Measurements from ENCODE around the gene TYK2.

TYK2 gene

DNA sequence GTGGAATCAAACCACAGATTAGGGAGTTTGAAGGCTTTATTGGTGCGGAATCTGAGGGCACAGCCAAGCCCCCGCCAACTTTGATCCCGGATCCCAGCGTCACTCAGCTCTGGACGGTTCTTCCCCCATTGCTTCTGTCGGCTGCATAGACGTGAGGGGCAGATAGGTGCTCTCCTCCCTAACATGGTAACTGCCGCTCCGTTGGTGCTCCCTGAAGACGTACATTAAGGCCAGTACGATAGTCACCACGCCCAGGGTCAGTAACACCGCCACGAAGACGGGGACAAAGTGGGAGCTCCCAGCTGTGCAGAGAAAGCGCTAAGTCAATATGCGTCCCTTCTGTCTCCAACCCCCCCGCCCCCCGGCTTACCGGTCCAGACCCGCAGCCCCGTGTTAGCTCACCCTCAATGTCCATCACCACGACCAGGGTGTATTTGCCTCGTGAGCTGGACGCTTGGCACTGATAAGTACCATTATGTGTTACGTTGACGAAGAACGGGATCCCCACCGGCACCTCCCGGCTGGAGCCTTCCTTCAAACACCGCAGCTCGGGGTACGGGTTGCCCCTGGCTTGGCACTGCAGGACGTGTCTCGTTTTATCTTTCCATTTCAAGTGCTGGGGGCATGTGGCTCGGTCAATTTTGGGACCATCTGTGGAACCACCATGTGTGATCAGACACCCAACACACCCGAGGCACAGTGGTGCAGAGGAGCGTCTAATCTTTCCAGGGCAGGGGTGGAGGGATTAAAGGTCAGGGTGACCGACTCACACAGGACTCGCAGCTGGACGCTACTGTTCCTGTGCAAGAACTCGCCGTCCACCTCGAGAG lies 46.4 kb downstream of the TYK2 start:
- no peak for DNase-seq (ENCODE audit: low read depth)

DNA sequence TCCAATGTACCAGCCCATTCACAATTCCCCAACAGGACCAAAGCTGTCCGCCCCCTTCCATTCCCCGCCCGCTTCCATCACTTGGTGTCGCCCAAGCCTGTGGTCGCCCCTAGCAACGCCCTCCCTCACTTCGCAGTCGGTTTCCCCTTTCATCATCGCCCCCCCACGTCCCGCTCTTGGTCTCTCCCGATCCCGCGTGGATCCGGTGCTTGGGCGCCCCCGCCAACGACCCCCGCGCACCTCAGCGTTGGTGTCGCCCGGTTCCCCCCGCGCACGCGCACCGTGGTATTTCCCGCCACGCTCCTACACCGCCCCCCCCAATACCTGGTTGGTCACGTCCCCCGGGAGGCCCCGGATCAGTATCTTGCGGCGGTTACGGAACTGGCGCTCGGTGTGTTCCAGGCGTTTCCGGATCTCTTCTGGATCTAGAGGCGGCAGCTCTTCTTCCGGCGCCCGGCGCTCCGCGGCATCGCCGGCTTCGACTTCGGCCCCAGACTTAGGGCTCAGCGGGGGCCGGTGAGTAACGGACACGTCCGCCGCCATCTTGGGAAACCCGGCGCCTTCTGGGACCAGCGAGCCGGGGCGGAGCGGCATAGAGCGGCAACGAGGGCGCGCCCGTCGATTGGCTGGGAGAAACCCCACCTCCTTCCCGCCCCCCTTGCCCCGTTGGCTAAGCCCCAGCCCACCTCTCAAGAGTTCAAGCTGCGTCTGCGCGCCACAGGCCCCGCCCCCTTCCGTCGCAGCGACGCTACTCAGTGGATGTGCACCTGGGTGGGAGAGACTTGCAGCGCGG lies 47.2 kb downstream of the TYK2 start, which contains the start of gene RAVER1:
Gene RAVER1, minus strand, starts transcription at position 565 of the 793 bp plus-strand sequence. Its CDS starts 22 bp downstream, at position 543.
- peak; percentile 98 for DNase-seq (ENCODE audit: low read depth)

DNA sequence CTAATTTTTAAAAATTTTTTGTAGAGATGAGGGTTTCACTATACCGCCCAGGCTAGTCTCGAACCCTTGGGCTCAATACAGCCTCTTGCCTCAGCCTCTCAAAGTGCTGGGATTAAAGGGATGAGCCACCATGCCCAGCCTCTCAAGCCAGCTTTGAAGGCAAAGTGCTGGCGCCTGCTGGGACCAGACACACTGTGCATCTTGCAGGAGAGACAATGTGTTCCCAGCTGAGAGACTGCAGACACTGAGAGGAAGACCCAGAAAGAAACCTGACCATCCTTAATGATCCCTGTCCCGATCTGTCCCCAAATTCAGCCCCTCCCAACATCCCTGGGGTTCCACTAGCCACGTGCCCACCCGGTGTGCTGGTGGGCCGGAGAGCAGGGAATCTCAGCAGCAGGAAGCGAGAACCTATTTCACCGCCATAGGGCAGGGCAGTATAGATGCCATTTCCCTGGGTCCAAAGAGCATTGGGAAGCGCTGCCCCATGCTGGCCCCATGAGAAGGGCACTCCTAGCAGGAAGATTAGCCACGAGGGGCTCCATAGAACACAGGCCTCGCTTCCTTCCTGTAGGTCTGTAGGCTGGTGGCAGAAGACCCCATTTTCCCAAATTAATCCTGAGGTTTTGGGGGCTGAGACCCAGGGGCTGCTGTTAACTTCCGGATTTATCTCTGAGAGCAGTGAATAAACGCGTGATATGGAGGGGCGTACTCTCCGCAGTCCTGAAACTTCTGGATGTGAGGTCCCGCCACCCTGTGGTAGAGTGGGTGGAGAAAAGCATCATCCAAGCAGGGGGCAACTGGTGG lies 48.0 kb downstream of the TYK2 start:
- DNase-seq (ENCODE audit: low read depth) = no peak

DNA sequence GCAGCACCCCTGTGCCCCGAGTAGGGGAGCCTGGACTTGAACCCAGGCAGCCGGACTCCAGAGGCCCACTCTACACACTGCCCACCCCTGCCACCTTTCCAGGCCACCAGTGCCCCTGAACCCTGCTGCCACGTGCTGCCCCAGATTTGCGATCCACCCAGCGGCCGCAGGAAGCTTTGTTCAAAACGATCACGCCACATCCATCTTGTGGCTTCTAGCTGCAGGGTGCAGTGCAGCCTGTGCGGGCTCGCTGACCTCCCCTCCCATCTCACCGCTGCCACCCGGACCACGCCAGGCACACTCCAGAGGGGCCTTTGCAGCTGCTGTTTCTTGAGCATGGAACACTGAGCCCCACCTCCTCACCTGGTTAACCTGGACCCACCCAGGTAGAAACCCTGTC lies 50.8 kb downstream of the TYK2 start:
- DNase-seq (ENCODE audit: low read depth) = no peak

DNA sequence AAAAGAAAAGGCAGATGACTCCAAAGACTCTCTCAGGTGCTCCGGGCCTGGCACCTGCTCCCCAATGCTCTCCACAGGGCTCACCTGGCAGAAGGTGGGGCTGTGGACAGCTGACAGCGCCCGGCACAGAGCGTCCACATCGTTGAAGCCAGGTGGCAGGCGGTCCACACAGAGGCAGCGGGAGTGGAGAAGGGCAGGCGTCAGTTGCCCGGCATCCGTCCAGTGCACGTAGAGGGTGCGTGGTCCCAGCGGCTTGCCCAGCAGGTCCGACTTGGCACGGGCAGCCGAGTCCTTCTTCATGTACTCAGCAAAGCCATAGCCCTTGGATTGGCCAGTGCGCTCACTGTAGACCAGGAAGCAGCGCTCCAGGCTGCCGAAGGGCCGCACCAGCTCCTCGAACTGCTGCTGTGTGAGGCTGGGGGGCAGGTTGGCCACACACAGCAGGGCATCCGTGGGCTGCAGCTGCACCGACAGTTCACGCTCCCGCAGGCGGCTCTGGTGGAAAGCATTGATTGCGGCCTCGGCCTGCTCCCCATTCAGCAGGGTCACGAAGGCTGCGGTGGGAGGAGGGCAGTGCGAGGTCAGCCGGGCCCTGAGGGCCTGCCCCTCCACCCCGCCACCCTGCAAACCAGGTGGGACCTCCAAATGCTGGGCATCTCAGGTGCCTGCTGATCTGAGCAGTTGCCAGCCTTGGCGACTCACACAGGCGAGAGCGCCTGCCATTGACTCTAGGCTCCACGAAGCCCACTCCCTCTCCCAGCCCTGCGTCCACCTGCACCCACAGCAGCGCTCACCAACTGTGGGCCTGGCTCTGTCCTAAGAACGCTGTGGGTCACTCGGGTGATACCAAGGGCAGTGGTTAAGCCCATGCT lies 51.6 kb downstream of the TYK2 start:
- DNase-seq (ENCODE audit: low read depth) = no peak

DNA sequence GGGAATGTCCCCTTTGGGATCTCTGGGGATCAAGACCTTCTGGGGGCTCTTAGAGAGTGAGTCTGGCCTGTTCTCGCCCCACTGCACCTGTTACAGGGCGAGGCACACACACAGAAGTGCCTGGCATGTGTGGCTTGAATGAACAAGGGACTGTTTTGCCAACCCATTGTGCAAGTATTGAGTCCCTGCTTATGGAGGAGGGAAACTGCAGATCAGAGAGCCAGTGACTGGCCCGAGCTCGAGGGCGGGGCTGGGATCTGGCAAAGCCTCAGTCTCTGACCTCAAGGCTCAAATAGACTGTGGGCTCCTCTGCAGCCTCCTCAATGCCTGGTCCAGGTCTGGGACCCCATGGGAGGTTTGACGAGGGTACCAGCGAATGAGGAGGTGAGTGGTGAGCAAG lies 52.6 kb downstream of the TYK2 start:
- no peak for DNase-seq (ENCODE audit: low read depth)

DNA sequence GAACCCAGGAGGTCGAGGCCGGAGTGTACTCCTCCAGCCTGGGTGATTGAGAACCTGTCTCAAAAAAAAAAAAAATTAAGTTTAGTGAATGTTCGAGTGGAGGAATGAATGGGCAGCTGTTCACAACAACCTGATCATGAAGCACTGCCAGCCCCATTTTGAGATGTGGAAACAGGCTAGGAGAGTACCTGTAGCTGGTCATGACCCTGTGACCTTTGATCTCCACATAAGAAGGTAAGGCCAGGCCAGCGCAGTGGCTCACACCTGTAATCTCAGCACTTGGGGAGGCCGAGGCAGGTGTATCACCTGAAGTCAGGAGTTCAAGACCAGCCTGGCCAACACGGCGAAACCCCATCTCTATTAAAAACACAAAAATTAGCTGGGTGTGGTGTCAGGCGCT lies 54.6 kb downstream of the TYK2 start:
- DNase-seq (ENCODE audit: low read depth) = no peak

DNA sequence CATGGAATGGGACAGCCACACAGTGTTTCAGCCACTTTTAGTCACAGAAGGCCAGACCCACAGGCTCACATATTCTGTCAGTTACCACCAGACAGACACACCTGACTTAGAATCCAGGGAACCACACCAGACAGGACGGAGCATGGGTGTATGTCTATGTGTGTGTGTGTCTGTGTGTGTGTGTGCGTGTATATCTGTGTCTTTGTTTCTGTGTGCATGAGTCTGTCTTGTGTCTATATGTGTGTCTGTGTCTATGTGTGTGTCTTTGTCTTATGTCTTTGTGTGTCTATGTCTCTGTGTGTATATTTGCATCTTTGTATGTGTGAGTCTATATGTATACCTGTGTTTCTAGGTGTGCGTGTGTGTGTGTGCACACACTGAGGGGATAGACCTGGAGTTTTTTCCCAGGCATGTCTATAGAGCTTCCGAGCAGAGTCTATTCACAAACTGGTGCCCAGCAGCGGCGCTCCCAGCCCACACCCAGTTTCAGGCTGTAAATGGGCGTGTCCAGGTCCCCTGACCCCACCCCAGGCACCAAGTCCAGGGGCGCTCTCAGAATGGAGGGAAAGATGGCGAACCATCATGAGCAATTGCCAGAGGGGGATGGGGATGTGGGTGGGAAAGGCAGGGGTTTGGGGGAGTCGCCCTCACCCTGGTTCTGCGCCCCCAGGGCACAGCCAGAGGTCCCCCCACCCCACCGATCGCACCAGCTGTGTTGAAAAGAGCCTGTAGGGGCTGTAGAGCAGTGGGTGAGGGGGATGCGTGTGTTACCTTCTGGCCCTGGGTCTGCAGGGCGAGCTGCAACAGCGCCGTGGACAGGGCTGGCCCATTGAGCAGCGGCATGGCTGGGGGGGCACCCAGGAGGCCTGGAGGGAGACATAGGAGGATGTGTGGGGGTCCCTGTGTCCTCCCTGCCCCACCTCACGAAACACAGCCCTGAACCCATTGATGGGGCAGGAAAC lies 58.2 kb downstream of the TYK2 start:
- no peak for DNase-seq (ENCODE audit: low read depth)

DNA sequence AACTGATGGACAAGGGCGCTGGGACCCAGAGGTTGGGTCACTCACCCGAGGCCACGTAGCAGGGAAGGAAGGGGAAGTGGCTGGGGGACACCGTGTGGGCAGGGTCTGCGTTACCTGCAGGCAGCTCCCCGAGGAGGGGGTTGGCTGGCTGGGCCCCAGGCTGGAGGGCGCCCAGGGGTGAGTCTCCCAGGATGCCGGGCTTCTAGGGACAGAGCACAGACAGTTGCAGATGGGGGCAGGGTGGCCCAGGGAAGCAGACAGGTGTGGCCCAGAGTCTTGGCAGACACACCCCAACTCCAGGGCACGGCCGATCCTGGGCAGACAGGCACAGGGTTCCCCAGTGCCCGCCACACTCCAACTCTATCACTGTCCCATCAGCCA lies 59.0 kb downstream of the TYK2 start:
- no peak for DNase-seq (ENCODE audit: low read depth)

DNA sequence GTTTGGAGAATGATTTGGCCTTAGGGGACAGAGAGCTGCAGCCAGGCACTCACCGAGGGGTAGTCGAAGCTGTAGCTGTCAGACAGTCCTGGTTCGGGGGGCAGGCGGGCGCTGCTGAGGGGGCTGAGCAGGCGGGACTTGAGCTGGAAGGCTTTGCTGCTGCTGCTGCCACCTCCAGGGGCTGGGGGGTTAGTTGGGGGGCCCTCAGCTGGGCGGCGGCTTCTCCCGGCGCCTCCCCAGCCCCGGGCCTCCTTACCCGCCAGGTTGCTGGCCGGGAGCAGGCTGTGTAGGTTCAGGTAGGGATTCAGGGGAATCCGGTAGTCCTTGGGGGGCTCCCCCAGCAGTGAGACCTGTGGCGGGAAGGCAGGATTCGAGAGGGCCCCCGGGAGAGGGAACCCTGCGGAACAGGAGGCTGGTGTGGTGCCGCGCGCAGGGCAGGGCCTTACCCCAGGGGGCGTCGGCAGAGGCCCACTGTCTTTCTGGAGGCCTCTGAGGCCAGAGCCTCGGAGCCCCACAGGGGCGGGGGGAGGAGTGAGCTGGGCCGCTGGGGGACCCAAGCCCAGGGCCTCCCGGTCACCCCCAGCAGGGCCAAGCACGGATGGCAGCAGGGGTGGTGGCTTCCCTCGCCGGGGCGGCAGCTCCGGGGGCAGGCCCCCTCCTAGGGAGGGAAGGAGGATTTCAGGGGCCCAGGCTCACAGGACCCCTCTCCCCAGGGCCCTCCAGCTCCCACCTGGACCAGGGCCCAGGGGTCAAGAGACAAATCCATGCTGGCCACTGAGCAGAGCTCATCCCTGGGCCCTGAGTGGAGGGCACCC lies 59.6 kb downstream of the TYK2 start:
- no peak for DNase-seq (ENCODE audit: low read depth)

DNA sequence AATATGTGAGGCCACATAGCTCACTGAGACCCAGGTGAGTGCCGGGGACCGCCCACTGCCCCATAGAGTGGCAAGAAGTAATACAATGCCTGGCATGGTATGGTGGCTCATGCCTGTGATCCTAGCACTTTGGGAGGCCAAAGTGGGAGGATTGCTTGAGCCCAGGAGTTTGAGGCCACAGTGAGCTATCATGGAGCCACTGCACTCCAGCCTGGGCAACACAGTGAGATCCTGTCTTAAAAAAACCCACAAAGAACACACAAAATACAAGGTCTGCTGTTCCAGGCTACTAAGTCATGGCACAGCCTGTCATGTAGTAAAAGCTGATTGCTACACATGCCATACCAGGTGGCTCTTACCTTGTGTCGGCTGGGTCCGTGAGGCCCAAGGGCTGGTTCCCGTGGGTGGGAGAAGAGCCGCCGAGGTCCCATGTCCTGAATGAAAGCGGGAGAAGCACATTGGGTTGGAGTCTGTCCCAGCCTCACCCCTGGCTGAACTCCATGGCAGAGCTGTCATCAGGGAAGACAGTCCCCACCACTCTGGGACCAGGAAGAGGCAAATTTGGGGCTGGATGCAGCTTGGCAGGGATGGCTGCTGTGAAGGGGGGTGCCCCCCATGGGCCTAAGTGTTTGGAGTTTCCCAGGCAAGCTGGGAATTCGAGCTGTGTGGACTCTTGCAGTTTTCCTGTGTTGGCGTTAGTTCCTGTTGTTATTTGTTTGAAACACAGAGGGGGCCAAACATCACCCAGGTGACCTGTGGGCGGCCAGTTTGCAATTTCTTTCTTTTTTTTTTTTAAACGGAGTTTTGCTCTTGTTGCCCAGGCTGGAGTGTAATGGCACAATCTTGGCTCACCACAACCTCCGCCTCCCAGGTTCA lies 61.3 kb downstream of the TYK2 start:
- DNase-seq (ENCODE audit: low read depth) = no peak

DNA sequence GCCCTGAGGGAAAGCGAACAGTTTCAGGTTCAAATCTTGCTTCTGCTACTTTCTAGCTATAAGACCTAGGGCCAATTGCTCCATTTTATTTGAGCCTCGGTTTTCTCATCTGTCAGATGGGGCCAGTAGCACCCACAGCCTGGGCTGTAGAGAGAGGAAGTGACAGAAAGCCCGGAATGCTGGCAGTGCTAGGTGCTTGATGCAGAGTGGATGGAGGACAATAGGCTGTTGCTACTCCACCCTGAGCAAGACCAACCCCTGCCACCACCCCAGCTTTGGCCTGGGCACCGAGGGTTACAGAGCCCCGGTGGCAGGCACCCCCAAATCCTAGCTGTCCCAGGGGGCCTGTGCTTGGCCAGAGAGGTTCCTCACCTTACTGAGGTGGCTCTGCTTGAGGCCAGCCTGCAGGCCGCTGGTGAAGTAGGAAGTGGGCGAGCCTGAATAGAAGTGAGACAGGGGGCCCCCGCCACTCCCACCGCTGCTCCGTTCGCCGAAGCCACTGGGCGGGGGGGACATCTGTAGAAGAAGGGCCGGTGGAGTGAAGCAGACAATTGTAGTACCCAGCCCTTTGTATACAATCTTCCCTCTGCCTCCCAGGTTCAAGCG lies 62.4 kb downstream of the TYK2 start:
- DNase-seq (ENCODE audit: low read depth) = no peak

DNA sequence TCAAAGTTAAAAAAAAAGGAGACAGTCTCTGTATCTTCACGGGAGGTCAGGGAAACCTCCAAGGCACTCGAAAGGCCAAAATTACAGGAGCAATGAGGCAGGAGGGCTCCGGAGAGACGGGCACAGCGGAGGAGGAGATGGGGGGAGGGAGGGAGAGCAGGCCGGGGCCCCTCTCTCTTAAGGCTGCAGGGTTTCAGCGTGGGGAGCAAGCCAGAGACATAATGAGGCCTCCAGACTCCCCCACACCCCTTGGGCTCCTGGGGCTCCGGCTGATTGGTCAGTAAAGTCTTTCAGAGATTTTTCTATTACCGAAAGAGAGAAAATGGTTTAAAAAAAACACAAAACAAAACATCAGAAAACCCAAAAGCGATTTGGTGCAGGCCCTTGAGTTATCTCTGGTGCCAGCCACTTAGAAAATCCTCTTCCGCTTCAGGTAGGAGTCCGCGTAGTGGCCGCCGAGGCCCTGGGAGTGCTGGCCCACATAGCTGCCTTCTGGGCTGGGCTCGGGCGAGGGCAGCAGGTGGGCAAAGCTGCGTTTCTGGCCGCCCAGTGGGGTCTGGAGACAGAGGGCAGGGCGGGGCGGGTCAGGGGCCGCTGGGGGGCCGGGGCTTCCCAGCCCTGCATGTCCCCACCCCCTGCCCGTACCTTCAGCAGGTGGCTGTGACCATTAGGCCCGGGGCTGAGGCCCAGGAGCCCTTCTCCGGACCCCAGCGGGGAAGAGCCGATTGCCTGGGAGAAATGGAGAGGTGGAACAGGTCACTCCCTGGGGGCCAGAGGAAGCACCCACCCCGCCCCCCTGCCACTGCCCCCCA lies 63.1 kb downstream of the TYK2 start:
- no peak for DNase-seq (ENCODE audit: low read depth)

DNA sequence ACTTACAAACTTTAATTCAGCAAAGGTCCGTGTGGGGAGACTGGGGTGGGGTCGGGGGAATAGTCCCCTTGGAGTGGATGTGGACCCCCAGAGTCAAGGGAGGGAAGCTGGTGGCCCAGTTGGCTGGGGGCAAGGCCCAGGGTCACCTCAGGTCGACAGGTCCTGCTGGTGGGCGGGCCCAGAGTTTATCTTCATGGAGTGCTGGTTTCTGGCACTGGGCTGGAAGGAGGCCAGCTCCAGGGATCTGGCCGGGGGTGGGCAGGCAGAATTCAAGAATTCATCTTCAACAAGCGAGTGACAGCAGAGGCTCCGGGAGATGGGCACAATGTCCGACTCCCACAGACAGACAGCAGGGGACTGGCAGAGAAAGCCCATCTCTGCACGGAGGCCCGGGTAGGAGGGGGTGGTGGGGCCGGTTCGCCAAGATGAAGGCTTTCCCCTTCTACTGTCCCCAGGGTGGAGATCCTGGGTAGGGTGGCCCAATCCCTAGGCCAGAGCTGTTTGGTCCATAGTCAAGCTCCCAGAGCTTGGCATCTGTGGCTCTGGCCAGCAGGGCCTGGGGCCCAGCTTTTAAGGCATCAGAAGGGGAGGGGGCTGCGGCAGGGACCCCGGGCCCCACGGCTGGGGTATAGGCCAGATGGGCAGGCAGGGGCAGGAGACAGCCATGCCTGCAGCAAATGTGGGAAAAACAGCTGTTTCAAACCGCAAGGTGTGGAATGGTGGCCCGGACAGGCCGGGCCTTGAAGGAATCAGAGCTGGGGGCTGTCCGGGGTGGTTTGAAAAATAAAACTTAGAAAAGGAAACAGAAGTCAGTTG lies 63.9 kb downstream of the TYK2 start:
- DNase-seq (ENCODE audit: low read depth) = no peak

DNA sequence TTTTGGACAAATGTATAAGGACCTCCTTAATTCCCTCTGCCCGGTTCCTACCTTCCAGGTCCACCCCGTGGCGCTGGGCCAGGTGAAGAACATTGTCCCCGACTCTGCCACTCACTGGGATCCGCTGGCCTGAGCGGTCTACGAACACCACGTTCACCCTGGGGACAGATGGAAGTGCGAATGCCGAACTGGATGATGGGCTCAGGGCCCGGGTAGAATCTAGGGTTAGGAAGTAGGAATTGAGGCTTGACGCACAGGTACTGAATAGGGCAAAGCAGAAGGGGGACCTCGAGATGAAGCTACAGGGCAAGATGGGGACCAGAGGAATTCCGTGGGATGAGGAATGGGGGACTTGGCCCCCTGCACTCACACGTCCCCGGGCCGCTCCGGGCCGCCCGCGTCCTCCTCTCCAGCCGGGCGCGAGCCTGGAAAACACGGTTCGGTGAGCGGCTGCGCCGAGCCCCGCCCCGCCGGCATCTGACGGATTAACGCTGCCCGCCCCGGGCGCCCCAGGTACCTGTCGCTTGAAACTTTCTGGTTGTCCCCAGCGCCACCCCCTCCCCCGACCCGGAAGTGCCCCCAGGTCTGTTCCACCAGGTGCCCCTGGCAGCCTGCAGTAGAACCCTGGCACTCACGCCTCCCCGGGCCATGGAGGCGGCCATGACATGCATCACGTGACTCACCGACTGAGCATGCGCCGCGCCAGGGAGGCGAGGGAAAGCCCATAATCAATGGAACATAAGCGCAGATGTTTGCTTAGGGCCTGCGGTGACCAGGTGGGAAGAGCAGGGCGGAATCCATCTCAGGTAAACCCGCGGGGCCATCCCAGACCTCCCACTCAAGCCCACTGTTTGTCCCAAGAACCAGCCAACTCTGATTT lies 64.8 kb downstream of the TYK2 start, which contains the start of gene FDX2:
Gene FDX2, minus strand, starts transcription at position 681 of the 880 bp plus-strand sequence. Its CDS starts 19 bp downstream, at position 662.
- DNase-seq (ENCODE audit: low read depth) = peak; percentile 89
